Activated T-cell treated with anti-CD3 and anti-CD28 coated beads for 48 hours (primary cell): ENCODE measurements around the gene TTN.
"Not testable (repeated sequence)": the region's sequence is repeated elsewhere in the genome, so short reads cannot be mapped to it uniquely, and the experiment has no call there.

Experiments used
- DNase-seq: peaks from one replicate; pipeline ENCODE4 v3.0.0-alpha.2; 2020; ENCODE audit warnings: low read depth

The TTN gene

DNA sequence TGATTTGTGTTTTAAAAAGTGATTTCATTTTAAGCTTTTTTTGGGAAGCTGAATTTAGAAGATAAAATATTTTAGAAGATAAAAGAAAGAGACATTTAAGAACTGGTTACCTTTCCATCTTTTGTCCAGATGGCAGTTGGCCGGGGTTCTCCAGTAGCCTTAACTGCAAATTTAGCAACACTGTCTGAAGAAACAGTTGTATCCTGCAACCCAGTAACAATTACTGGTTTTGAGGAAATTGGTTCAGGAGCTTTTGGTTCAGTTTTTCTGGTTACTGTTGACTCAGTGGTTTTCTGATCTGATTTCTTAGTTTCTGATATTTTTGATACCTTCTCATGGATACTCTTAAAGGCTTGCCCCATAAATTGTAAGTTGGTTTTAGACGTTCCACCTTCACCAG is 277.1 kb downstream of the TTN start:
- no peak for DNase-seq

DNA sequence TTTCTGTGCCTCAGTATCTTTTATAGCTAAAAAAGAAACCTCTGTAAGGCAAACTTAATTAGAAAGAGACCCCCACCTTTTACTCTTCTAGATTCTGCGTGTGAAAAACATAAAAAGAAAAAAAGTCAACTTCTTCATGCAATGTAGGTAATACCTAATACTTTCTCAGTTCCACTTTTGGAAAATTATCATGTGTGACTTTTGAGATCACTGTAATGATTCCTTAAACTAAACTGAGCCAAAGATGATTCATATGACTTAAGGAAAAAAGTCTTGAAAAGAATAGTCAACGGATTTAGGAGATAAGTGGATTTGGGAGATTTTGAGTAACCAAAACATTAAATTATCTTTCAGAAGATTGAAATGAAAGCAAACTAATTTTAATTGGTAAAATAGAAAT is 278.0 kb downstream of the TTN start:
- DNase-seq, result no peak

DNA sequence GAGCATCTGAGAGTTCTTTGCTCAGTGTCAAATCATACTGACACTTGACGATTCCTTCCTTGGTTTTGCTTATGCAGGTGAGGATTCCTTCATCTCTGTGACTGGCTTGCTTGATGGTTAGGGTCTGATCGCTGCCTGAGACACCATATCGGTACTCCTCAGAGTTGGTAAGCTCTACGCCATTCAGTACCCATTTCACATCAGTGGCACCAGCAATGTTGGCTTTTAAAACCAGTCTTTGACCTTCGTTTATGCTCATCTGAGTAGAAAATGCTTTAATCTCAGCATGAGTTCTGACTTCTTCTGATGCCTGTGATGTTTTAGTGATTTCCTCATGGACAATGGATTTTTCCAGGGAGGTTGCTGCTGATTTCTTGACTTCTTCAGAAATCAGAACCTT is 278.6 kb downstream of the TTN start:
- DNase-seq, result no peak

DNA sequence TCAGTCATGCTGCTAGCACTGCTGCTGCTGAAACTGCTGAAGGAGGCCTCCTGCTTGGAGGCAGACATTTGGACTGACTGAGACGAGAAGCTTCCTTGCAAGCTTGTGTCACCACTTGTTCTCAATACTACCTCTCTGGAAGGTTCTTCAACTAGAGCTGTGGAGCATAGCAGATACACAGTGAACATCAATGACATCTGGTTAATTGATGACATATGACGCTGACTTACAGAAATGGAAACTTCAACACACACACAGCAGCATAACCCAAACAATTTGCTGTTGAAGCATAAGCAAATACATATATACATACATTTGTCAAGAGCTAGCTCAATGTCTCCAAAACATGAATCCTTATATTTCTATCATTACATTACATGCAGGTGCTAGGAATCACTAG is 279.6 kb downstream of the TTN start:
- DNase-seq, result no peak

DNA sequence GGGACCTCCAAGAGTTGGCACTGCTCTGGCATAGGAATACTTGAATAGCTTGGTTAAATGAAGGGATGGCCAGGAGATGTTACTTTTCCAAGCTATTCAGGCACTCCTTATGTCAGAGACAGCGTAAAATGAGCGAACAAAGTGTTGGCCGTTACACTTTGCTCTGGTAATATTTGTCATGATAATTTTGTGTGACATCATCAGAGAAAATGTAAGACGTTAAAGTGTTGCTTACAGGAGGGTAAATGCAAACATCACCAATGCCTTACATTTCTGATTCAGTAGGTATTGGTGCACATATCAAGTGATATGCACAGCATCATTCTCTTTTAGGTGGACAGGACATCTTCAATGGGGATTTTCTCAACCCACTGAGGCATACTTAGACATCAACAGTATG is 281.0 kb downstream of the TTN start:
- DNase-seq, result no peak

DNA sequence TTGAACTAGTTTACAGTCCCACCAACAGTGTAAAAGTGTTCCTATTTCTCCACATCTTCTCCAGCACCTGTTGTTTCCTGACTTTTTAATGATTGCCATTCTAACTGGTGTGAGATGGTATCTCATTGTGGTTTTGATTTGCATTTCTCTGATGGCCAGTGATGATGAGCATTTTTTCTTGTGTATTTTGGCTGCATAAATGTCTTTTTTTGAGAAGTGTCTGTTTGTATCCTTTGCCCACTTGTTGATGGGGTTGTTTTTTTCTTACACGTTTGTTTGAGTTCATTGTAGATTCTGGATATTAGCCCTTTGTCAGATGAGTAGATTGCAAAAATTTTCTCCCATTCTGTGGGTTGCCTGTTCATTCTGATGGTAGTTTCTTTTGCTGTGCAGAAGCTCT is 281.8 kb downstream of the TTN start:
- not testable (repeated sequence) for DNase-seq

DNA sequence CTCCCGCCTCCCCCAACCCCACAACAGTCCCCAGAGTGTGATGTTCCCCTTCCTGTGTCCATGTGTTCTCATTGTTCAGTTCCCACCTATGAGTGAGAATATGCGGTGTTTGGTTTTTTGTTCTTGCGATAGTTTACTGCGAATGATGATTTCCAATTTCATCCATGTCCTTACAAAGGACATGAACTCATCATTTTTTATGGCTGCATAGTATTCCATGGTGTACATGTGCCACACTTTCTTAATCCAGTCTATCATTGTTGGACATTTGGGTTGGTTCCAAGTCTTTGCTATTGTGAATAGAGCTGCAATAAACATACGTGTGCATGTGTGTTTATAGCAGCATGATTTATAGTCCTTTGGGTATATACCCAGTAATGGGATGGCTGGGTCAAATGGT is 282.2 kb downstream of the TTN start:
- not testable (repeated sequence) for DNase-seq

DNA sequence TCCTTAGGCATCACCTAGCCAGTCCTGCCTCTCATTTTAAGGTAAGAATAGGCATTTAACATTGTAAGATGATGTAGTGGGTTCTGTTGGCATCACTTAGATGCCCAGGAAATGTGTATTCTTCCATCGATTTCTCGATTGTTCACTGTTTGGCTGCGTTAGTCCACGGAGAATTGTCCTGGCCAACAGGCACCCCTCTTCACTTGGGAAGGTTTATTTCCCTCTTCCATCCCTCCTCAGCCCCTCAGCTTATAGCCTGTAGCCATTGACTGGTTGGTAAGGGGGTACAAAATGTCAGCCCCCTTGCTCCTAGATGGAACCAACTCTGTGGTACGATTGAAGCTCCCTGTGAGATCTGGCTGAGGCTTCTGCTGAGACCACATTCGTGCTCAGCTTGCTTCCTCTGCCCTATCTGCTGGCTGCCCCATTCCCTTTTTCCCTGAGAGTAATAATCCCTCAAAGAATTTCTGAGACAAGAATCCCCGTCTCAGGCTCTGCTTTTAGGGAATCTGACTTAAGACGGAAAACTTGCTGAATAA is 283.6 kb downstream of the TTN start:
- no peak for DNase-seq

DNA sequence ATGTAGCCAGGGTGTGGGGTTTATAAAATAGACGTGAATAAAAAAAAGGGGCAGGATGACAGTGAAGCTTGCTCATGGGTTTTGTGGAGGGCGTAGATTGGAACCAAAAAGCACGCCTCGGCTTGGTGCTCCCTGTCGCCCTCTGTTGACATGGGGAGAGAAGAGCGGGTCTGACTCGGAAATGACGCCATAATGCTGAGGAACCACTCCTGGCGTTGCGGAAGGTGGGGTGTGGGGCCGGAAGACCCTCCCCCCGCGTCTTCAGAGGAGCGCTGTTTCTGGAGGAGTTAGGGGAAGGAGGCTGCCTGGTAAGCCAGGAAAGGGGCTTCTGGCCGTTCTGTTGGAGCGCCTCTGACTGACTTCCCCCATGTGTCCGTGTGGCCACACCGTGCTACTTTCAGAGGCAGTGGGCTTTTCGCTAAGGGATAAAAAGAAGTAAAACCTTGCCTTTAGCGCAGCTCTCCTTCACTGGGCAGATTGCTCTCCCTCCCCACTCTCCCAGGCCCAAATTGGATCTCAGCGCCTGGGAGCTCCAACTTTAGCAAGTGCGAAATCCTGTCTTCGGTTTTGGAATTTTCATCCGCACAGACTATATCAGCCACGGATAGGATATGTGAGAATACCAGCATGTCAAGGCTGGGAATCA is 284.1 kb downstream of the TTN start:
- peak; percentile 75 for DNase-seq

DNA sequence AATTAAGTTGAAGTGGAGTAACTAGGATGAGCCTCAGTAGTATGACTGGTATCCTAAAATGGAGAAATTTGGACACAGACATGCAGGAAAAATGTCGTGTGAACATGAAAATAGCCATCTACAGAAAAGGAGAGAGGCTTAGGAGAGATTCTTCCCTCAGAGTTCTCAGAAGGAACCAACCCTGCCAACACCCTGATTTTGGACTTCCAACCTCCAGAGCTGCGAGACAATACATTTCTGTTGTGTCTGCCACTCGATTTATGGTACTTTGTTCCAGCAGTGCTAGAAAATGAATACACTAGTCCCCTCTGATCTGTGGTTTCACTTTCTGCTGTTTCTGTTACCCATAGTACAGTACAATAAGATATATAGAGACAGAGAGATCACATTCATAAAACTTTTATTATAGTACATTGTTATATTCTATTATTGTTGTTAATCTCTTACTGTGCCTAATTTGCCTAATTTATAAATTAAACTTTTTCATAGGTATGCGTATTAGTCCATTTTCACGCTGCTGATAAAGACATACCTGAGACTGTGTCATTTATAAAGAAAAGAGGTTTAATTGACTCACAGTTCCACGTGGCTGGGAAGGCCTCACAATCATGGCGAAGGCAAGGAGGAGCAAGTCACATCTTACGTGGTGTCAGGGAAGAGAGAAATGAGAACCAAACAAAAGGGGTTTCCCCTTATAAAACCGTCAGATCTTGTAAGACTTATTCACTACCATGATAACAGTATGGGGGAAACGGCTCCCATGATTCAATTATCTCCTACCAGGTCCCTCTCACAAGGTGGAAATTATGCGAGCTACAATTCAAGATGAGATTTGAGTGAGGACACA is 285.7 kb downstream of the TTN start:
- DNase-seq, result peak; percentile 28

DNA sequence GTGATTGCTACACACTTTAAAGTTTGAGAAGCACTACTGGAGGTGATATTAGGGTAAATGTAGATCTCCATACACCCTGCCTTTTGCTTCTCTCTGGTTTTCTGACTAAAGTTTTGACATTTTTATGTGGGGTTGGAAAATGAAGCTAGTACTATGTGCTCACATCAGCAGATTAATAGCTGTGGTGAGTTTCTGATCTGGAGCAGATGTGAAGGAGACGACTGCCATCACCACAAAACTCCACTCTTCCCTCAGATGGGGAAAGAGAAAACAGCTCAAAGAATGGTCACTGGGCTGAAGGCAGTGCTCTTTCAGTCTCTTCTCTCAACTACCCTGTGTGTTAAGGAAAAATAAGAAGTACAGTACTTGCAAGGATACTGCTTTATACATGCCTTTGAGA is 289.7 kb downstream of the TTN start:
- no peak for DNase-seq

DNA sequence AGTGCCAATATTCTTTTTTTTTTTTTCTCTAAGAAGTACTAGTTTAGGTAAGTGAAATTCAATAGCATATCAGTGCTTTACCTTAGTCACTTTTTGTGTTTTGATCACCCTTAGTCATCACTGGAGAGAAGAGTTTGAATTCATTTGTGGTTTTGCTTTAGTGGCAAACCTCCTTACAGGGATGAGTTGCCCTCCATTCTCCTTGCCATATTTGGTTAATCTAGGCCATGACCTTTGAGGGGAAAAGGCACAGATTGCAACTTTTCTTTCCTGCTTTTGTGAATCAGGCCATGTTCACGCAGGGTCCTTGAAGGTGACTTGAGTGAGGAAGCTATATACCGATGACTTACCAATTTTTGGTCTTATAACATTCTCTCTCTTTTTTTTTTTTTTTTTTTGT is 292.6 kb downstream of the TTN start:
- DNase-seq, result peak; percentile 19

DNA sequence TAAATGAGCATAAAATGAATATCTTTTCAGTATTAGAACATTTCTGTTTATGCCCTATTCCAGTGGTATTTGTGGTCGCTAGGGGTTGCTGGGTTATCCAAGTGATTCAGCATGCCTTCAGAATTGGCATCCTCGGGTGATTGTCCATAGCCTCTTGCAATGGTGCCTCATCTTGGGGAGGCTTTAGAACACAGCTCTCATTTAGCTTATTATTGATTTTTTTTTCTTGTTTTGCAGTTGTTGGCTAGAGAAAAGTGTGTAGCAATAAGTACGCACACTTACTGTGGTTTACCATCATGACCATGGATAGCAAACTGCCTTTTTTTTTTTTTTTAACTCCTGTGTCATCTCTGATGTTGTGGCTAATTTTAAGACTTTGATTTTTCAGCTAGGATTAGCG is 293.3 kb downstream of the TTN start:
- no peak for DNase-seq

DNA sequence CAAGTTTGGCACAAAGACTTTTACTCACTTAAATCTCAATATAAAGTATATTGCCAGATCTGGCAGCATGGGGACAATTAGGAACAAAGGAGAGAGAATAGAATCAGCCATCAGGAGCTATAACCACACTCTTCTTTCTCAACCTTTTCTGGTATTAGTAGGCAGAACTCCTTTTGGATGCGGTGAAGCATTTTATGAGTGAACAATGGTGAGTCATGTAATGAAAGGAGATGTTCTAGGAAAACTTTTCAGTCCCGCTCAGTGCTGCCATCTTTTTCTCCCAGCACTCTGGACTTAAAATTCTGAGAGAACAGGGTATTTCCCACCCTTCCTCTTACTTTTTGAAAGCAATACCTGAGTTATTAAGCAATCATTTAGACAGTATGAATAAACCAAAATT is 294.7 kb downstream of the TTN start:
- DNase-seq, result no peak

DNA sequence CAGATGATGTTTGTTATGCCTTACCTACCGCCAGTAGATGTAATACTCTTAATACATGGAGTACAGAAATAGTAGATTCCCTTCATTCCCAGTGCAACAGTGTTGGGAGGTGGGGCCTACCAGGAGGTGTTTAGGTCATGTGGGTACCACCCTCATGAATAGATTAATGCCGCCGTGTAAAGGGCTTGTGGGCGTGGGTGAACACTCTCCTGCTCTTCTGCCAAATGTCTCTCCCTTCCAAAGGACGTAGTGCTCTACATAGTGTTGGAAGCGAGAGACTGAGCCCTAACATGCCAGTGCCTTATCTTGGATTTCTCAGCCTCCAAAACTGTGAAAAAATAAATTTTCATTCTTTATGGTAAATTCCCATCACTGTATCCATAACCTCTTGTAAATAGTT is 296.8 kb downstream of the TTN start:
- no peak for DNase-seq

DNA sequence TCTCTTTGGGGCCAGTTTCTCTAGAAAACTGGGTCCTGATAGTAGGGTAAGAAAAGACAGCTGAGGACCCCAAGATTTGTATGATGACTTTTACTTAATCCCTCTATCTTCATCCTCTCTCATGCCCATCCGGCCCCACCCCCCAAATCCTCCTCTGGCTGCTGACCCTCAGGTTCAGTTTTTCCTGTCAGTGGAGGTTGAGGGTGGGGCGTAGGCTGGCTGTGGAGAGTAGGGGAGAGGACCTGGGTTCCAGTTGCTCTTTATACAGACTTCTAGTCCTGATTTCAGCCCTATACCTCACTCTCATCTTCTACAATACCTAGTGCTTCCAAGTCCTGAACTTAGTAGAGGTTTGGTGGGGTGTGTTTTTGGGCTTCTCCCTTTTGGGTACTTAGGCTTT is 298.6 kb downstream of the TTN start:
- no peak for DNase-seq

DNA sequence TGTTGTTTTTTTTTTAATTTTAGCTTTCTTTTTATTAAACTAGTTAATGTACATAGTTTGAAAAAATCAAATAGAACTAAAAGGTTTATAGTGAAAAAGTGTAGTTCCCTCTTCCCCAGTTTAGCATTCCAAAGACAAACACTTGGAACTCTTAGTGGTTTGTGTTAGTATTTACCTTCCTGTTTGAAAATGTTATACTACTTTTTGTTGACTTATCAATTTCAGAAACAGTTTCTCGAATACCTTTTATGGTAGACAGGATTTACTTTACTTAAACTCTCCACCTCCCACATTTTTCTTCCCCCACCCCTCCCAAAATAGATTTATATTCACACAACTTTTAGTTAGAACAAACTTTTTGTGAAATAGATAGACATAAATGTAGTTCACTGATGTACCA is 300.3 kb downstream of the TTN start:
- DNase-seq, result no peak

DNA sequence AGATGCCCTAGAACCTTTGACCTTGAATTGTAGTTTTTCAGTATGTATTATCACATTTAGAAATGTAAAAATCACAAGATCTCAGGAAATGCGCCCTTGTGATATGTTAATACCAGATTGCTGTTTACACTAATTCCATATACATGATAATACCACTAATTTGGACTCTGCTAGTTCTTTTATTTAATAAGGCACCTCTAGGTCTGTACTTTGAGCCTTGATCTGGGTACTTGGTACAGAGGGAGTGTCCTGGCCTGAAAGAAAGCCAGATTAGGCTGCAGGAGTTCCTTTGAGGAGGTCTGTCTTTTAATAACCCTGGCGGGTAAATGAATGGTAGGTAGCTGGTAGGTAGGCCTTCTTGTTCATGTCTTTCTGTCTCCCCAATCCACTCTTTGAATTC is 300.7 kb downstream of the TTN start:
- no peak for DNase-seq

DNA sequence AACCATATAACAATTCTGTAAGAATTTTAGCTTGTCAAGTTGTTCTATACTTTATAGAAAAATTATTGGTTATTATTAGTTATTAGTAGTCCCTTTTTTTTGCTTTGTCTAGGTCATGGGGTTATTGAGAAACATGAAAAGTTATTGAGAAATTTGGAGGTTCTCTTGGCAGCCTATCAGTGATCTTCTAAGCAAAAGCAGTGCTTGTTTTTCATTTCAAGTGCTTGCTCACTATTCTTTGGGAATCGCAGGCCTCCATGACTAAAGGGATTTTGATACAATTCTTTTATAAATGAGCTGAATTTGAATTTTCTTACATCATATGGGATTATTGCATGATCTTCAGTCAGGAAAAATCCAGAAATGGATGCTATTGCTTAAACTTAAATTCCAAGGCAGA is 301.1 kb downstream of the TTN start:
- DNase-seq, result no peak

DNA sequence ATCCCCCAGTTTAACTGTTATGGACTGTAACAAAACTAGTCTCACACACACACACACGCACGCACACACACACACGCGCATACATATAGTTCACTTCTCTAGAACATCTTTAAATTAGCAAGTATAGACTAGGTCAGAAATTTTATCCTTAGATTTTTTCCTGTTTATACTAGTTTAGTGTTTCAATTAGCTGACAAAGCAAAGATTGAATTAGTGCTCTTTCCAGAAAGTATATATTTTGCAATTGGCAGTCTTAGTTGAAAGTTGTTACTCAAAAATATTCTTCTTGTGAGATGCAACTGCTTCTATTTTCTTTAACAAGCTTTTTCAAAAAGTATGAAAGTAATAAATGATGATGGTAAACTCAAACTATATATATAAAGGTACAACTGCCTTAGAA is 304.5 kb downstream of the TTN start:
- no peak for DNase-seq

DNA sequence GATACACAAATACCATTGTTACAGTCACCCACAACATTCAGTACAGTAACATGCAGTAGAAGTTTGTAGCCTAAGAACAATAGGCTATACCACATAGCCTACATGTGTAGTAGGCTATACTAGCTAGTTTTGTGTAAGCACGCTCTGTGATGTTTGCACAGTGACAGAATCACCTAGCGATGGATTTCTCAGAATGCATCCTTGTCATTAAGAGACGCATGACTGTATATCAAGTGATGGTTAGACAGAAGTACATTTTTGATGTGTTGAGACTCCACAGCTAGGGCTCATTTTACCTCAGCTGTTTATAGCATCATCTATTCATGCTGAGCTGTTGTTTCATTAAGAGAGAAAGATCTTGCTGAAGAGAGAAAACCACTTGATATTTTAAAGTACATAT is 307.6 kb downstream of the TTN start:
- no peak for DNase-seq

DNA sequence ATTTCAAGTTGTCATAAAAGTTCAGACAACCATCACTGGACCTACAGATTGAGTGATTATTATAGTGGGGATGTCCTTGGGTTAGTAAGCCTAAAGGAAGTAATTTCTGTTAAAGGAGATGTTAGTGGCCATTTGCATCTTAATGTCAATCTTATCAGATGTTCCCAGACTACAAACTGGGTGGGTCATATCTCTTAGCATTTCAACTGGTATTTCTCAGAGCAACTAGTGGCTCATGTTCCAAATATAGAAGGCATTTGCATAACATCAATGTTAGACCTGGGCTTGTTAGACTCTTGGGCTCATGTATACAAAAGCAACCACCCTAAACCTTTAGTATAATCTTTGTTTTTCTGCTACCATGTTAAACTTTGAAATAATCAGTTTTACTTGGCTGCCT is 309.1 kb downstream of the TTN start:
- no peak for DNase-seq

DNA sequence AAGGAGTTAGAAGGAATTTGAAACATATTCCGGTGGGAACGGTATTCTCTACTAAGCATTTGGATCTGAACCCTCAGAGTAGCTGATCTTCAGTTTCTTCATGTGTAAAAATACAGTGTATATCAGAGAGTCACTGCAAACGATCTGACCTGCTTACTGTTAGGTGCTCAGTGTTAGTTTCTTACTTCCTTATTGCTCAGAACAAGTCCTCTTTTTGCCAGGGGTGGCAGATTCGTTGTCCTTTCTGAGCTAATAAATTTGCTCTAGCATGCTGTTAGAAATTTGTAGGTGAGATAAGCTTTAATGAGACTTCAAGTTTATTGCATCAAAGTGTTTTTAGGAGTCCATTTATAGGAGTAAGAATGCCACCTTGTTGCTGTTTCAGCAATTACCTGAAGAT is 311.2 kb downstream of the TTN start:
- no peak for DNase-seq

DNA sequence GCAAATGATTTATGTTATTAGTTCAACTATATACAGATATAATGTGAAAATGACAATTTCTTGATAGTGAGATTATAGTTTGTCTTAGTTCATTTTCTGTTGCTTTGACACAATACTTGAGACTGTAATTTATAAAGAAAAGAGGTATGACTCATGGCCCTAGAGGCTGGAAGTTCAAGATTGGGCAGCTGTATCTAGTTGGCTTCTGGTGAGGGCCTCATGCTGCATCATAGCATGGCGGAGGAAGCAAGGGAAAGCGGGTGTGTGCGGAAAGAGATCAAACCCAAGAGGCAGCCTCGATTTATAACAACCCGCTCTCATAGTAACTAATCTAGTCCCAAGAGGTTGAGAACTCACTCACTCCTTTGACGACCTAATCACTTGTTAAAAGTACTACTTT is 315.6 kb downstream of the TTN start:
- no peak for DNase-seq
